A673 (cell line): ENCODE measurements around the gene MRPS31. TPM values are rescaled to one million over a fixed set of nuclear protein-coding genes. Genes with fewer than 3 reads are reported as not detected.

ENCODE experiments used
- BruUV-seq: library from RNA; stranded (reverse); fragments of 400-500 nt; replicated peaks from 2 replicates; lab custom pipeline; 2021; lab: Mats Ljungman, UMichigan
- CTCF ChIA-PET: fragments of 300-600 bp; sonication (Branson Sonifier 250); formaldehyde crosslinking; loops from one replicate; lab custom pipeline; 2022; ENCODE audit warnings: antibody characterized with exemption; lab: Charles Lee
- POLR2A ChIA-PET: fragments of 300-600 bp; sonication (Branson Sonifier 250); formaldehyde crosslinking; loops from one replicate; lab custom pipeline; 2022; ENCODE audit warnings: antibody characterized with exemption; ENCODE audit not compliant: low non-redundant PET; lab: Charles Lee
- DNase-seq: peaks from one replicate; pipeline ENCODE4 v3.0.0-alpha.2; 2015; ENCODE audit warnings: low spot score
- H3K27ac ChIP-seq: fragments of 200-600 bp; sonication (generic); 2 replicates; pipeline ENCODE4 v1.5.1; 2016; ENCODE audit warnings: mixed run types, low read depth, mild to moderate bottlenecking, mixed read lengths, antibody characterized with exemption, low read length; ENCODE audit not compliant: poor library complexity, severe bottlenecking
- H3K27me3 ChIP-seq: fragments of 200-600 bp; sonication (generic); replicated peaks from 2 replicates; pipeline ENCODE4 v1.6.1; 2017; ENCODE audit warnings: mixed run types, low read depth, mild to moderate bottlenecking, mixed read lengths, antibody characterized with exemption, low read length; ENCODE audit not compliant: insufficient read depth, poor library complexity
- H3K36me3 ChIP-seq: fragments of 200-600 bp; sonication (generic); 2 replicates; pipeline ENCODE4 v1.6.1; 2016; ENCODE audit warnings: mixed run types, mild to moderate bottlenecking, mixed read lengths, antibody characterized with exemption, low read length; ENCODE audit not compliant: insufficient read depth, poor library complexity, severe bottlenecking
- H3K4me1 ChIP-seq: fragments of 200-600 bp; sonication (generic); 2 replicates; pipeline ENCODE4 v1.6.1; 2017; ENCODE audit warnings: mixed run types, mild to moderate bottlenecking, mixed read lengths, antibody characterized with exemption, low read length; ENCODE audit not compliant: insufficient read depth, poor library complexity, severe bottlenecking
- H3K4me3 ChIP-seq: fragments of 200-600 bp; sonication (generic); 2 replicates; pipeline ENCODE4 v1.5.1; 2016; ENCODE audit warnings: low read depth, mixed run types, mild to moderate bottlenecking, mixed read lengths, low read length; ENCODE audit not compliant: poor library complexity, severe bottlenecking
- H3K9me3 ChIP-seq: fragments of 200-600 bp; sonication (generic); 2 replicates; pipeline ENCODE4 v1.6.1; 2016; ENCODE audit warnings: mixed run types, low read depth, mild to moderate bottlenecking, mixed read lengths, antibody characterized with exemption, low read length; ENCODE audit not compliant: poor library complexity, severe bottlenecking
- EZH2 ChIP-seq: fragments of 200-600 bp; sonication (generic); IDR thresholded peaks from 2 replicates; pipeline ENCODE4 v1.6.1; 2017; ENCODE audit warnings: borderline replicate concordance, low read depth, mild to moderate bottlenecking, mixed read lengths, antibody characterized with exemption, low read length; ENCODE audit not compliant: poor library complexity, severe bottlenecking
- intact Hi-C: fragments of 100-400 bp; cut with micrococcal nuclease; formaldehyde crosslinking; loops from one replicate; pipeline ENCODE4 v1.10.0; 2022; ENCODE audit not compliant: unreplicated experiment
- total RNA-seq: library from RNA; stranded (reverse); gene quantifications from 2 replicates; pipeline ENCODE4 v1.2.3, GENCODE V29; 2021
- TF ChIP-seq, protein P1 (sequence below): fragments of 300-800, 200-600 bp; sonication (generic); conservative IDR thresholded peaks from 2 replicates; pipeline ENCODE4 v1.5.1; 2017; ENCODE audit warnings: low read depth, mild to moderate bottlenecking, antibody characterized with exemption, low read length, moderate library complexity, mixed read lengths

Gene MRPS31
- total RNA-seq, 1 experiment from 2014 or later = 32.0 TPM

DNA sequence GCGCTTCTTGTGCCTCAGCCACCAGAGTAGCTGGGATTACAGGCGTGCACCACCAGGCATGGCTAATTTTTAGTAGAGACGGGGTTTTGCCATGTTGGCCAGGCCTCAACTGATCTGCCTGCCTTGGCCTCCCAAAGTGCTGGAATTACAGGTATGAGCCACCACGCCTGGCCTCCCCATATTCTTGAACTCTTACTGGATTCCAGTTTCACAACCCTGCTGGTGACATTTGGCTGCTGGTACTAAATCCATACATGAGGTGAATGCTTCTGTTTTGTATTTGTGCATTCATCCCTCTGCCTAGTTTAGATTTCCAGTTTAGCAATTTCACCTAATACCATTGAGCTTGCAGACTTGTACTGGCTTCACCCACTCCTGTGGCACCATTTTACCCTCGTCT, 32.3 kb upstream of the MRPS31 start:
- no peaks in the 10 kb centered on the region for H3K9me3 ChIP-seq
- no peaks in the 10 kb centered on the region for H3K27me3 ChIP-seq
- H3K36me3 ChIP-seq = peaks cover 19% of the 10 kb centered on the region
- no TSS peak for BruUV-seq
- H3K4me3 ChIP-seq = no peak overlapping the region
- ChIA-PET CTCF (no interaction called here), POLR2A (no interaction called here)
- TF ChIP-seq, protein P1, sequence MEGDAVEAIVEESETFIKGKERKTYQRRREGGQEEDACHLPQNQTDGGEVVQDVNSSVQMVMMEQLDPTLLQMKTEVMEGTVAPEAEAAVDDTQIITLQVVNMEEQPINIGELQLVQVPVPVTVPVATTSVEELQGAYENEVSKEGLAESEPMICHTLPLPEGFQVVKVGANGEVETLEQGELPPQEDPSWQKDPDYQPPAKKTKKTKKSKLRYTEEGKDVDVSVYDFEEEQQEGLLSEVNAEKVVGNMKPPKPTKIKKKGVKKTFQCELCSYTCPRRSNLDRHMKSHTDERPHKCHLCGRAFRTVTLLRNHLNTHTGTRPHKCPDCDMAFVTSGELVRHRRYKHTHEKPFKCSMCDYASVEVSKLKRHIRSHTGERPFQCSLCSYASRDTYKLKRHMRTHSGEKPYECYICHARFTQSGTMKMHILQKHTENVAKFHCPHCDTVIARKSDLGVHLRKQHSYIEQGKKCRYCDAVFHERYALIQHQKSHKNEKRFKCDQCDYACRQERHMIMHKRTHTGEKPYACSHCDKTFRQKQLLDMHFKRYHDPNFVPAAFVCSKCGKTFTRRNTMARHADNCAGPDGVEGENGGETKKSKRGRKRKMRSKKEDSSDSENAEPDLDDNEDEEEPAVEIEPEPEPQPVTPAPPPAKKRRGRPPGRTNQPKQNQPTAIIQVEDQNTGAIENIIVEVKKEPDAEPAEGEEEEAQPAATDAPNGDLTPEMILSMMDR = no peak
- no peak for TF ChIP-seq EZH2
- no peak for DNase-seq
- no peaks in the 10 kb centered on the region for H3K4me1 ChIP-seq
- H3K27ac ChIP-seq = no peak overlapping the region
- intact Hi-C loops = no loop called here

DNA sequence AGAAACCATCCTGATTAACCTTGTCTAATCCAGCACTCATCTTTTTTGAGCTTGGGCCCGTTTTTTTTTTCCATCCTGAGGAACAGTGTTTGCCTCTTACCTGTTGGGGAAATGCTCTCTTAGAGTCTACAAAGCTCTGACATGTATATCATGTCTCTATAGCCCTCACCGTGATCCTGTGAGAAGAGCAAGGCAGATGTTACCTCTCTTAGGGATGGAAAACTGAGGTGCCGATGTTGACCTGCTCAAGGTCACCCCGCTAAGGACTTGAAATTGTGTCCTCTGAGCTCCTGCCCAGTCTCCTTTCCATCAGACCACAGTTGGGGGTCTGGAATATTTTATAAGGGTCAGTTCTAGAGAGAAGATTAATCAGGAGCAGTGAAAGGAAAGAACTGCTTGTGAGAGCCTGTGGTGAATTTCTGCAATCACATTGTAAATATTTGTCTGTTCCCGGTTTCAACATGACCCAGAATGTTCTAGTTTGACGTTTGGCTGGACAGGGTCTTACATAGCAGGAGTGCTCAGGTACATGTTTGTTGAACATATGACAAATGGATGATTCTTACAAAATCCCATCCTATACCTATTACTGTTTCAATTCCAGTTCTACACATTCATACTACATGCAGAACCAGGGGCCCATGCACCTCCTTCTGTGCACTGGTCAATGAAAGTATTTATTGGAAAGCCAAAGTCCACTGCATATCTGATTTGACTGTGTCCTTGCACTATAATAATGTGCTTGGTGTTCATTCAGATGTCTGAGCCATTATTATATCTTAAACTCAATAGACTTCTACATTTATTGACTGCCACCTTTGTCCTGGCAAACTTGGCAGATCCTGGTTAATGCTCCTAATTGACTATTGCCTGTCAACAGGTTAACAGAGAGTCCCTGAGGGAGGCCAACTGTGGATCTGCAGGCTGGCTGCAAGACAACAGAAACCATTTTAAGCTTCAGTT, 30.5 kb upstream of the MRPS31 start:
- H3K27me3 ChIP-seq = no peaks in the 10 kb centered on the region
- ChIA-PET POLR2A (no interaction called here), CTCF (interaction anchor here (0.7 kb wide), 1 partner anchor 22 kb away, joined by 6 read pairs; no protein-coding TSS in a partner anchor)
- no TSS peak for BruUV-seq
- no peaks in the 10 kb centered on the region for H3K9me3 ChIP-seq
- no peak for DNase-seq
- H3K4me1 ChIP-seq = no peaks in the 10 kb centered on the region
- H3K4me3 ChIP-seq = no peak overlapping the region
- peaks cover 19% of the 10 kb centered on the region for H3K36me3 ChIP-seq
- no peak overlapping the region for H3K27ac ChIP-seq
- TF ChIP-seq, protein P1 = no peak
- no peak for TF ChIP-seq EZH2
- intact Hi-C loops = no loop called here

DNA sequence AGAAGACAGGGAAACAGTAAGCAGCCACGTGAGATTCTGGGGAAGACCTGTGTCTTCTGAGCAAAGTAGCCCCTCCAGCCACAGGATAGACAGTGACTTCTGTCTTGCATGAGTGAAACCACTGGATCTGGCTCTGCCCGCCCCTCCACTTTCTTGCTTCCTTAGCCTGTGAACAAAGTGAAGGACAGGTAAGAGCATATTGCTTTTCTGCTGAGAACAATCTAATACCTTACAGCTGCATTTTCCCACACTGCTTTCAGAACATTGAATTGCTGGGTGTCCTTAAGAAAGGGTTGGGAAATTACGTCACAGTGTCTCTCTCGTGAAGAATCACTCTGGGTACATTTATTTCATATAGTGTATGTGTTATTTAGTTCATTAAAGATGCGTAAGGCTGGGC, 29.6 kb upstream of the MRPS31 start:
- intact Hi-C loops = no loop called here
- ChIA-PET POLR2A (no interaction called here), CTCF (no interaction called here)
- H3K27ac ChIP-seq = no peak overlapping the region
- H3K4me1 ChIP-seq = no peaks in the 10 kb centered on the region
- BruUV-seq = no TSS peak
- TF ChIP-seq, protein P1 = no peak
- no peak for TF ChIP-seq EZH2
- H3K36me3 ChIP-seq = peaks cover 13% of the 10 kb centered on the region
- no peaks in the 10 kb centered on the region for H3K9me3 ChIP-seq
- no peak overlapping the region for H3K4me3 ChIP-seq
- no peak for DNase-seq
- H3K27me3 ChIP-seq = no peaks in the 10 kb centered on the region
